PFSK-1 (cell line): ENCODE results near the gene TGM2.

Experiments used
- POLR2AphosphoS5 ChIP-seq: IDR thresholded peaks from 2 replicates; pipeline ENCODE4 v1.6.1; 2012; ENCODE audit warnings: low read depth, mild to moderate bottlenecking, control low read depth, low read length, moderate library complexity
- SIN3A ChIP-seq: IDR thresholded peaks from 2 replicates; pipeline ENCODE4 v1.6.1; 2012; ENCODE audit warnings: mild to moderate bottlenecking, low read length, moderate library complexity, borderline replicate concordance; ENCODE audit not compliant: insufficient read depth
- TAF1 ChIP-seq: IDR thresholded peaks from 2 replicates; pipeline ENCODE4 v1.6.1; 2012; ENCODE audit warnings: low read length, control low read depth, borderline replicate concordance; ENCODE audit not compliant: insufficient read depth
- TF ChIP-seq, protein P1 (sequence below), 2 experiments: IDR thresholded peaks; 2 replicates each; pipeline versions ENCODE4 v1.6.1 to v1.8.0; 2011 to 2012; ENCODE audit warnings: low read depth in 2 of 2, low read length in 2 of 2, control low read depth in 1 of 2, inconsistent platforms in 1 of 2, mild to moderate bottlenecking in 1 of 2, moderate library complexity in 1 of 2; ENCODE audit not compliant: insufficient read depth in 1 of 2

DNA sequence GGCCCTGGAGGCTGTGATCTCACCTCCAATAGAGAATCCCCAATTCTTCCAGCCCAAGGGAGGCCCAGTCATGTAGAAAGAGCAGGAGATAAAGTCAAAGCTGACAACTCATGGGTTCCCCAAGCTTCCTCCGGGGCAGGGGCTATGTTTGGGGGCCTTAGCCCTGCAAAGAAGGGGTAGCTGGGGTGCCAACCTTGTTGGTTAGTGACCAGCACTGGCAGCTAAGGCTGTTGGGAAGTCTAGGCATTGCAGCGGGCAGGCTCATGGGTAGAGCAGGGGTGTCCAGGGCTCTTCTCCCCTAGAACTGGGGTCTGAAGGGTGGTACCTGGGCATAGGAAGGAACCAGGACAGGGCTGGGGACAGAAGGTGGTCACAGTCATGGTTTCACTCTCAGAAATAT, 36.4 kb downstream of the TGM2 start:
- TF ChIP-seq, protein P1, sequence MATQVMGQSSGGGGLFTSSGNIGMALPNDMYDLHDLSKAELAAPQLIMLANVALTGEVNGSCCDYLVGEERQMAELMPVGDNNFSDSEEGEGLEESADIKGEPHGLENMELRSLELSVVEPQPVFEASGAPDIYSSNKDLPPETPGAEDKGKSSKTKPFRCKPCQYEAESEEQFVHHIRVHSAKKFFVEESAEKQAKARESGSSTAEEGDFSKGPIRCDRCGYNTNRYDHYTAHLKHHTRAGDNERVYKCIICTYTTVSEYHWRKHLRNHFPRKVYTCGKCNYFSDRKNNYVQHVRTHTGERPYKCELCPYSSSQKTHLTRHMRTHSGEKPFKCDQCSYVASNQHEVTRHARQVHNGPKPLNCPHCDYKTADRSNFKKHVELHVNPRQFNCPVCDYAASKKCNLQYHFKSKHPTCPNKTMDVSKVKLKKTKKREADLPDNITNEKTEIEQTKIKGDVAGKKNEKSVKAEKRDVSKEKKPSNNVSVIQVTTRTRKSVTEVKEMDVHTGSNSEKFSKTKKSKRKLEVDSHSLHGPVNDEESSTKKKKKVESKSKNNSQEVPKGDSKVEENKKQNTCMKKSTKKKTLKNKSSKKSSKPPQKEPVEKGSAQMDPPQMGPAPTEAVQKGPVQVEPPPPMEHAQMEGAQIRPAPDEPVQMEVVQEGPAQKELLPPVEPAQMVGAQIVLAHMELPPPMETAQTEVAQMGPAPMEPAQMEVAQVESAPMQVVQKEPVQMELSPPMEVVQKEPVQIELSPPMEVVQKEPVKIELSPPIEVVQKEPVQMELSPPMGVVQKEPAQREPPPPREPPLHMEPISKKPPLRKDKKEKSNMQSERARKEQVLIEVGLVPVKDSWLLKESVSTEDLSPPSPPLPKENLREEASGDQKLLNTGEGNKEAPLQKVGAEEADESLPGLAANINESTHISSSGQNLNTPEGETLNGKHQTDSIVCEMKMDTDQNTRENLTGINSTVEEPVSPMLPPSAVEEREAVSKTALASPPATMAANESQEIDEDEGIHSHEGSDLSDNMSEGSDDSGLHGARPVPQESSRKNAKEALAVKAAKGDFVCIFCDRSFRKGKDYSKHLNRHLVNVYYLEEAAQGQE (IDR thresholded peaks at IDR 0.05; ENCODE audit: insufficient read depth in 1 of 2, low read depth in 2 of 2, low read length in 2 of 2), result no peak
- TF ChIP-seq POLR2AphosphoS5, result no peak
- no peak for TF ChIP-seq TAF1
- TF ChIP-seq SIN3A, result no peak
